Effector CD8-positive, alpha-beta T cell (primary cell): ENCODE results near the gene SEMA4B.

ENCODE experiments used
- DNase-seq: peaks from one replicate; lab custom pipeline; 2025; lab: John Stamatoyannopoulos, UW

The SEMA4B gene

DNA sequence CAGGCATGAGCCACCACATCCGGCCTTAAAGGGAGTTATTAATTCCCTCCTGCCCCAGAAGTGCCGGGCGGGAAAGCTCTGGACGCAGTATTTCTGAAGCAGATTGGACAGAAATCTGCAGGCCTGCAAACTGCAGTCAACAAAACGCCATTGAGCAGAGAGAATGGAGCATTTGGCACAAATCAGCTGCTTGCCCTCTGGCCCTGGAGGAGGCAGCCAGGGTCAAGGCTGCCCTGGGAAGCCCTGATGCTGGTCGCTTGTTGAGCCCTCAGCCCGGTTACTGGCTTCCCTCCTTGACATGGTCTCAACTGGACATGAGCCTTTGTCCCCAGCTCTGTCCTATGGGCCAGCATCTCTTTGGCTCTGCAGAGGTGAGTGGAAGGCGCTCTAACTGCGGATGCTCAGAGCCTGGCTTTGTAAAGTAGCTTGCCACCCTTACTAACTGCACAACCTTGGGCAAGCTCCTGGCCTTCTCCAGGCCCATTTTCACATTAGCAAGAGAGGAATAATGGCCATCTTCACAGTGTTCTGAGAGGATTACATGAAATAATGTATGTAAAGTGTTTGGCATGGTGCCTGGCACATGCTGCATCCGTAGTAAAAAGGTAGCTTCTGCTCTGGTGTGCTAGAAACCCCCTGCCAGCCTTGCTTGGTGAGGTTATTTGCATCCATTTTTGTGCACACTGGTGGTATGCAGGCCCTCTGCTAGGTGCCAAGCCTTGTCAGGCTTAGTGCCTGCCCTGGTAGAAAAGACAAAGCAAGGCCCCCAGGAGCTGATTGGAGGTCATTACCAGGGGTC is 4.1 kb downstream of the SEMA4B start:
- DNase-seq: no peak

DNA sequence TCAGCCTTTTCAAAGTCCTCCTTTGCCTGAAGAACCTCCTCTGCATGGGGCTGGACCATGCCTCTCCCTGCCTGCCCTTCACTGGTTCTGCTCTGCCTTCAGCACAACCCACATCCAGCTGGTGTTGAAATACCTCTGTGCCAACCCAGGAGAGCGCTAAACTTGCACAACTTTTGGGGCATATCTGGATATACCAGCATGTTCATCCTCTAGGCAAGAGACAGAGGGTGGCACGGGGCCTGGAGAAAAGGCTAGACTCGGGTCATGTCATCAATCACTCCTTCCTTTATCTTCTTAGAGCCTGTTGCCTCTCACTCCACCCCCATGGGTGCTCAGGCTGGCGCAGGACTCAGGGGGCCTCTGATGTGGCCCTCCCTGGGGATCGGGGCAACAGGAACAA is 4.8 kb downstream of the SEMA4B start:
- no peak for DNase-seq

DNA sequence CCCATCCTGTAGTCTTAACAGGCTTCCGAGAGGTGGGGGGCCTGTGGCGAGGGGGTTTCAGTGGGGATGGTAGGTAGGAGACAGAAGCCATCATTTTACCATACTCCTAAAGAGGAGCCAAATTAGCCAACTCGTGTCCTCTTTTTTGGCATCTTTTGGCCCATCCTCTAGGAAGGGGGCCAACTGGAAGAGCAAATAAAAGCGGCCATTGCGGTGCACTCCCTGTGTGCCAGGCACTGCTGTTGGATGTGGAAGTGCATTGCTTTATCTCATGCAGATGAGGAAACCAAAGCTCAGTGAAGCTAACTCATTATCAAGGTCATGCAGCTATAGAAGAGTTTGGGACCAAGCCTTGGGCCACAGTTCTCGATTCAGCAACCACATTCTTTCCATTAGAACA is 6.1 kb downstream of the SEMA4B start:
- DNase-seq: no peak

DNA sequence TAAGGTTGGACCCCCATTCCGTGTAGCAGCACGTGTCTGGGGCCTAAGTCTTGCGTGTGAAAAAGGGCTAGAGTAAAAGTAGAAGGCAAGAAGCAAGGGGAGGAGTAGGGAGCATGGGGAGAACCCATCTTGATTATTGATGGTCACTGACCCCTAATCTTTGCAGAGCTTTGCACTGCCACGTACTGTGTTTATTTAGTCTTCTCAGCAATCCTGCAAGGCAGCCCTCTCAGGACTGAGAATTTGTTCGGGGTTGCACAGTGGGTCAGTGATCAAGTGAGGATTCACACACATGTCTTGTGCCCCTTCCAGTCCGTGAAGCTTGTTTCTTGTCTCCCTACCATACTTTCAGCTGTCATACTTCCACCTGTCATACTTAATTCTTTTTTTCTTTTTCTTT is 7.2 kb downstream of the SEMA4B start:
- DNase-seq: no peak

DNA sequence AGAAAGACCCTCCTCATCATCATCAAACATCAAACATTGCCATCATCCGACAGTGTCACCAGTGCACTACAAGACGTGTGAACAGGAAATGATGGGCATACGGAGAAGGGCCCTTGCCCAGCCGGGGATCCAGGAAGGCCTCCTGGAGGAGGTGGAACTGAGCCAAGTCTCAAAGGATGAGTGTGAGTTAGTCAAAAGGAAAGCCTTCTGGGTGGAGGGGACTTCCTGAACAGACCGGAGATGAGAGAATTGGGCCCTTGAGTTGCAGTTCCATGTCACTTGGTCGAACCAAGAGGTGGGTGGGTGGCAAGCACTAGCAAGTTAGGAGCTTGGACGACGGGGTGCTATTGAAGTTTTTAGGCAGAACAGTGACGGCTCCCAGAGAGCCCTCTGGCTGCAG is 8.5 kb downstream of the SEMA4B start:
- no peak for DNase-seq

DNA sequence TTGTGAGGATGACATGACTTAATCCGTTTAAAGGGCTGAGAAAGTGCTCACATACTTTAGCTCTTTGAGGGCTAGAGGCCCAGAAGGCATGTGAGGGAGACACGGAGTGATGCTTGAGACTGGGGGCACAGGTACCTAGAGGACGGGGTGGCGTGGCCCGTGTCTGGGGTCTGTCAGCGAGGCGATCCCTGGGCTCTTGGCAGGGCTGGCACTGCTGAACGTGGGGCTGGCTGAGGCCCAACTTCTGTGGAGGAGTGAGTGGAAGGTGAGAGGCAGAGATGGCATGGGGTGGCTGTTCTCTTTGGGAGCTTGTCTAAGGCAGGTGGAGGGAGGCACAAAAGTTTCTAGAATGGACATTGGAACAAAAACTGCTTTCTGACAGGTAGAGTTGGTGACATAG is 9.5 kb downstream of the SEMA4B start:
- no peak for DNase-seq

DNA sequence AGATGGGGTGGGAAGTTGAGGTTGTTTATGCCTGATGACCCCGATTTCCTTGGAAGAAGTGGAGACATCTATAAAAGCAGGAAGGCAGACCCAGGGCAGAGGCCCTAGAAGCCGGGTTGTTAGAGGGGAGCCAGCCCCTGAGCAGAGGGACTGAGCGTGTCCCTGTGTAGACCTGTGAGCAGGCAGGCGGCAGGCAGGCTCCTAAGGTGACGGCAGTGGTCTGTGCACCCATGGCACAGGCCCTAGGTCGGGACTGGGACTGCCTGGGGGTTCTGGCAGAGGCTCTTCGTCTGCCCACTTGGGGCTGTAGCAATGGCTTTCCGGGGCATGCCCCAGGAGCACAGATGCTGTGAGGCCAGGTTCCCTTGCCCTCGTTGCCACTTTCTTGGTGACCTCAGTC is 9.9 kb downstream of the SEMA4B start:
- no peak for DNase-seq

DNA sequence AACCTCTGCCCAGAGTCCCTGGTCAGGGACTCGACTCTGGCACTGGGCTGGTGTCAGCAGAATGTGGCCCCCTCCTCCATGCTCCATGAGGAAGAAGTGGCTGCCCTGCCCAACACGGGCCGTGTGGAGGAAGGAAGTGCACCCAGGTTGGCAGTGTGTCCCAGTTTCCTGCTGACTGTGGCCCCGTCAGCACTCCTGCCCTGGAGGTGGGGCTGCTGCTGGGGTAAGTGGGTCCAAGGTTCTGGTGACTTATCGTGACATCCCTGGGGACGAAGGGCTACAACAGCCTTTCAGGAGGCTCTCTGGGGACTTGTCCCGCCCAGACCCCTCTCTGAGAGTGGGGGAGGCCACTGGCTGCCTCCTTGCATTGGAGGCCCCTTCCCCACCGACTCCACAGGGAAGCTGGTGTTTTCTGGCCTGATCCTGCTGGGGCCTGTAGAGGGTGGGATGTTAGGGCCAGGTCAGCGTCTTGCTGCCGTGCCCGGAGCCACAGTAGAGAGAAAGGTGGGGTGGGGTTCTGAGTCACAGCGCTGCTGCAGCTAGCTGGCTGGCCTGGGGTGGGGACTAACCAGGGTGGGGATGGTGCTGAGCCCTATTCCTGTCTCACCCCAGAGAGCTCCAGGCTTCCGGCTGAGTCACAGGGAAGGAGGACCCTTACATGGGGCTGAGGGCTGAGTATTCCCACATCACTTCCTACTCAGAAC is 10.5 kb downstream of the SEMA4B start:
- no peak for DNase-seq

DNA sequence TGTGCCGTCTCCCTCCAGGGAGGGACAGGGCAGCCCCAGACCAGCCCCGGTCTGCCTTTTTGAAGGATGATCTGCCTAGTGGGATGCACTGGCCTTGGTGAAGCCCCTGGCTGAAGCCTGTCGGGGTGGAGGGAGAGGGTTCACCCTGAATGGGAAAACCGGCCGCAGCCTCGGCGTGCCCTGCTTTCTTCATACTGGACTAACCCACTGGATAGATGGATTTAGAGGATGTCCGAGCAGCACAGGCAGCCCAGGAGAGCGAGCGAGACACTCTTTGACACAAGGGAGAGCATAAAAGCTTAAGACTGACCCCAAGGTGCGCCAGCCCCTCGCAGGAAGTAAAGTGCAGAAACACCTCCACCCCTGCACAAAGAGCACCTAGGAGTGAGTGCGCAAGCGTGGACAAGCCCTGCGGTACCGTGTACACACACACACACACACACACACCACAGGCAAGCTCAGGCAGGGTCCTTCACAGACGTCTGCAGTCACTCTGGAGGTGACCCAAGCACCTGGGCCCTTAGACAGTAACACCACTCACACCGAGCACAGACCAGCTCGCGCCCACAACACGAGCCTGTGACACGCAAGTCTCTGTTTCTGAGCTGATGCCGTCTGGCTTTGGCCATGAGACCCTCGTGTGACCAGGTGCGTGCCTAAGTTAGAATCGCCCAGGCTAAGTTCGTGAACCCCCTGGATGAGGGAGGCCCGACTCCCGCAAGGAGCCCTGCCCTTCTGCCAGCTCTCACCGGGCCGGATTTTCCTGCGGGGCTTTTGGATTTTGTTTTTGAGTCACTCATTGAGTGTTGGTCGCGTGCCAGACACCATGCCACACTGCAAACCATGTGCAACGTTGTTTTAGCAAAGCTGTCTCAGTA is 11.3 kb downstream of the SEMA4B start:
- DNase-seq: no peak

DNA sequence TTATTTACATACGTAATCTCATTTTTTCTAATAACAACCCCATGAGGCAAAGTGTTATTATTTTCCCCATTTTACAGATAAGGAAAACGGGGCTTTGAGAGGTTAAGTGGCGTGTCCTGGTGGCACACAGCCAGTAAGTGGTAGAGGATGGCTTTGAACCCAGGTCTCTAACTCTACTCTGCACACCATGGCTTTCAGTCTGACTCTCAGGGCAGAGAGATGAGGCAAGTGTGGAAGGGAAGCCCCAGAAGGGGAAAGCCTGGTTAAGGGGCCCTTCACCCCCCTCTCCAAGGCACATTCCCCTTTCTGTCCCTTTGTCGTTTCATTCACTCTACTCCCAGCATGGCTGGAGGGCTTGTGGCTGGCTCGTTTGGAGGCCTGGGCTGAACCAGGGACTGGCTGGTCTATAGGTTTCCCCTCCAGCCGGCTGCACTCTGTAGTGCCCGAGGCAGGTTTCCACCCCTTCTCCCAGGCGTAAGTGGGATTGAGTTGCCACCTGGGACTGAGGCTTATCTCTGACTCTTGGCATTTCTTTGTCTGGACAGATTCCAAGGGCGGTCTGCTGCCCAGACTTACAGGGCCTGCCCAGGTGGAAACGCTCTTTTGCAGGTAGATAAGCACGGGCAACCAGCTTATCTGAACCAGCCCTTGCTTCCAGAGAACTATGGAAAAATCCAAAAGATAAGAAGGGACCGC is 12.1 kb downstream of the SEMA4B start:
- DNase-seq: no peak

DNA sequence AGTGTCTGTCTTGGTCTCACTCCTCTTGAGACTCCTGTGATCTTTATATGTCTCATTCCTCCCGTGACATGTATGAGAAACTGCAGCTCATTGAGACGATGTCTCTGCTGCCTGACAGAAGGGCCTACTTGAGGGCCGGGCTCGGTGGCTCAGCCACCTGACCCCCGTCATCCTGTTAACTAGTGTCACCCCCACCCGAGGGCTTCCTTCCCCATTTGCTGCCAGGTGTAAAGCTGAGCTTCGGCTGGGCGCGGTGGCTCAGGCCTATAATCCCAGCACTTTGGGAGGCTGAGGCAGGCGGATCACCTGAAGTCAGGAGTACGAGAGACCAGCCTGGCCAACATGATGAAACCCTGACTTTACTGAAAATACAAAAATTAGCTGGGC is 12.7 kb downstream of the SEMA4B start:
- DNase-seq: no peak

DNA sequence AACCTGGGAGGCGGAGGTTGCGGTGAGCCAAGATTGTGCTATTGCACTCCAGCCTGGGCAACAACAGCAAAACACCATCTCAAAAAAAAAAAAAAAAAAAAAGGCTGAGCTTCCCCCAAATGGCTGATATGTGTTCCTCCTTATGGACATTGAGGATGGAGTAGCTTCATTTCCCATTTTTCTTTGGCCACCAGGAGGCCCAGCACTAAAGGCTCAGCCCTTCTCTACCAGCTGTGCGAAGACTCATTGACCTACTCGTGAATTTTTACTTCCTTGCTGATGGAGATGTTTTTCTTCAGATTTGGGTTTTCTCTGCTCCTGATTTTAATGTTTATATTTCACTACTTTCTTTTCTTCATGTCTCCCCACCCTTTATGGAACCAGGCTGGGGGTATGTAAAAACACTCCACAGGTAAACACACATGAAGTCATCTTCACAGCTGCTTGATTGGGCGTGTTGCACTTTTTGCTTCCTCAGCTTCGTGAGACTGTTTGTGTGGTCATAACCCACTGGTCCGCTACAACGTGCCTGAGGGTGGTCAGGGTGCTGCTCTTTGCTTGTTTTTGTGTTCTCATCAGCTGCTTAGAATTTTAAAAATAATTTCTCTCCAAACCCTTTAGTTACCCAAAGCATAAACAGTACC is 13.5 kb downstream of the SEMA4B start:
- no peak for DNase-seq

DNA sequence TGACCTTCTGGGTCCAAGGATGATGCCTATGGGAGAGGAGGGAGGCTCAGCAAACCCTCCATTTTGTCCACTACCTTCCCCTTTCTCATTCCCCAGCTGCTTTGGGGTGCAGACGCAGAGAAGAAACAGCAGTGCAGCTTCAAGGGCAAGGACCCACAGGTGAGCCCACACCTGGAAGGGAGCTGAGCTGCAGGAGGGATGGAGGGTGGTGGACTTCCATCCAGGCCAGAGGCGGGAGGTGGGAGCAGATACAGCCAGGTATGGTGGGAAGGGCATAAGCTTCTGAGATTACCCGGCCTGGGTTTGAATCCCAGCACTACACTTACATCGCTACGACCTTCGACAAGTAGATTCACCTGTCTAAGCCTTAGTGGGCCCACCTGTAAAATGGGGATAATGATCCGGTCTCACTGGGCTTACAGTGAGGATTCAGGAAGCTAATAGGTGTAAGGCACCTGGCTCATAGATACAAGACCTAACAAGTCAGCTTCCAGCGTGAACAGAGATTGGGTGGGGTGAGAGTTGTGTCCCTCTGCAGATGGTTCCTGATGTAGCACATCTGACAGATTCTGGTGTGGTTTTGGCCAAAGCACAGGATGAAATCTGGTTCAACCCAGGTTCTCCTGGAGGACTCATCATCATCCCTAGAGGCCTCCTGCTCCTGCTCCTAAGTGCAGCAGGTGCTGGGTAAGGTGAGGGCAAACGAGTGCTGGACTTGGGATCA is 16.7 kb downstream of the SEMA4B start:
- no peak for DNase-seq

DNA sequence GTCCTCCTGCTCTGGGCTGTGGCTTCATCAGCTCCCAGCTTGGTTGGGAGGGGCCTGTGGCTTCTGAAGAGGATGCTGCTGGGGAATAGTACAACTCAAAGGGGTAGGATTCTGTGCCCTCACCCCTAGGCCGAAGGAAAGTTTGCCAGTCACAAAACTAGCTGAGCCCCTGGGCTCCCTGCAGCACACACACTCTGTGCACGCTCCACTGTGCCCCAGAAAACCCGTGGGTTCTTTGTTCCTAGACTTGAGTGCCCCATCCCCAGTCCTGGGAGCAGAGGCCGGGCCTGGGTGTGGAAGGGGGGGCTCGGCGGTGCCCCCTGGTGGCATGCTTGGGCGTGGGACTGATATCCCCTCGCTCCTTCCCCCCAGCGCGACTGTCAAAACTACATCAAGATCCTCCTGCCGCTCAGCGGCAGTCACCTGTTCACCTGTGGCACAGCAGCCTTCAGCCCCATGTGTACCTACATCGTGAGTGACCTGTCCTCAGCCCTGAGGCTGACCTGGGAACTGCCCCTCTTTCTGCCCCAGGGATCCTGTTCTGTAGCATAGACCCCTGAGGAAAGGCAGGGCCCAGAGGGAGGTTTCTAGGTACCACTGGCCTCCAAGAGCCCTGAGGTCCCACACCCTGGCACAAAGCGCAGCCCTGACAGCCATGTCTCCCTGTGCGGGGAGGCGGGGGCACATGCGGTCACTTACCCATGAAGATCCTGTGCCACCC is 18.5 kb downstream of the SEMA4B start:
- DNase-seq: peak; percentile 51

DNA sequence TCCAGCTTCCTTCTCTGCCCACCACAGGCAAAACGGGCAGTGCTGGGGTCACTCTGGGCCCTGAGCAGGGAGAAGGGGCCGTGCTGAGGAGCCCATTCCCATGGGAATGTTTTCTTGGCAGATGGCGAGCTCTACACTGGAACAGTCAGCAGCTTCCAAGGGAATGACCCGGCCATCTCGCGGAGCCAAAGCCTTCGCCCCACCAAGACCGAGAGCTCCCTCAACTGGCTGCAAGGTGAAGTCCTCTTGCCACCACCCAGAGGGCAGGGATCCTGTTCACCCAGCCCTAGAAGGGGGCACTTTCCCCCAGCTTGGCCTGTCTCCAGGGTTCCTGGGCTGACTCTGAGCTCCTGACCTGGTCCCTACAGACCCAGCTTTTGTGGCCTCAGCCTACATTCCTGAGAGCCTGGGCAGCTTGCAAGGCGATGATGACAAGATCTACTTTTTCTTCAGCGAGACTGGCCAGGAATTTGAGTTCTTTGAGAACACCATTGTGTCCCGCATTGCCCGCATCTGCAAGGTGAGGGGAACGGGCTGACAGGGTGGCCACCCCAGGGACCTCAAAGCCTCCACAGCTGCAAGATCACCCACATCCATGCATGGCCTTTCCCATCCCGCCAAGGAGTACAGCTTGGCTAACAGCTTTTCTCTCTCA is 20.2 kb downstream of the SEMA4B start:
- DNase-seq: no peak

DNA sequence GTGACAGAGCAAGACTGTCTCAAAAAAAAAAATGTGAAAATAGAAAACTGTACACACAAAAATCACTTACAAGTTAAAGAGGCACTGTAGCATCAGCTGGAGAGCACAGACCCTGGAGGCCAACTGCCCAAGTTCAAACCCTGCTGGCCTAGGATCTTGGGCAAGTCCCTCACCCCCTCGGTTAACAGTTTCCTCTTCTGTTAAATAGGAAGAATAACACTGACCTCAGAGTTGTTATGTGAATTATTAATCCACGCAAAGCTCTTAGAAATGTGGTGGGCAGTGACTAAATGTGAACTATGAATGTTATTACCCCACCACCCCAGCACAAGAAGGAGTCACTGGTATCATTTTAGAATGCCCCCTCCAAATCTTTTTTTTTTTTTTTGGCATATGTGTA is 21.4 kb downstream of the SEMA4B start:
- no peak for DNase-seq

DNA sequence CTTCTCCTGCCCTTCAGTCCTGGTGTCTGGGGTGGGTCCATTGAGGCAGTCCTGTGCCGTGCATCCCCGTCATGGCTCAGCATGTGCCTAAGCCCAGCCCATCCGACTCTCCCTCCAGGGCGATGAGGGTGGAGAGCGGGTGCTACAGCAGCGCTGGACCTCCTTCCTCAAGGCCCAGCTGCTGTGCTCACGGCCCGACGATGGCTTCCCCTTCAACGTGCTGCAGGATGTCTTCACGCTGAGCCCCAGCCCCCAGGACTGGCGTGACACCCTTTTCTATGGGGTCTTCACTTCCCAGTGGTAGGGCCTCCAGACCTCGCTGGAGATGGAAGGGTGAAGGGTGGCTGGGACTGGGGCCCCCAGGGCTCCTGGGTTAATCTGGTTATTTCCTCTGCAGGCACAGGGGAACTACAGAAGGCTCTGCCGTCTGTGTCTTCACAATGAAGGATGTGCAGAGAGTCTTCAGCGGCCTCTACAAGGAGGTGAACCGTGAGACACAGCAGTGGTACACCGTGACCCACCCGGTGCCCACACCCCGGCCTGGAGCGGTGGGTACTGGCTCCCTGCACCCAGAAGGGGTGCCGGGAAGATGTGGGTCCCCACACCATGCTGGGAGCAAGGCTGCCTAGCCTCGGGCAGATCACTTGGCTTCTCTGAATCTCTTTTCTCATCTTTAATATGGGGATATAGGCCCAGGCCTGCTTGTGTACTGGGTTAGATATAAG is 22.5 kb downstream of the SEMA4B start:
- DNase-seq: no peak

DNA sequence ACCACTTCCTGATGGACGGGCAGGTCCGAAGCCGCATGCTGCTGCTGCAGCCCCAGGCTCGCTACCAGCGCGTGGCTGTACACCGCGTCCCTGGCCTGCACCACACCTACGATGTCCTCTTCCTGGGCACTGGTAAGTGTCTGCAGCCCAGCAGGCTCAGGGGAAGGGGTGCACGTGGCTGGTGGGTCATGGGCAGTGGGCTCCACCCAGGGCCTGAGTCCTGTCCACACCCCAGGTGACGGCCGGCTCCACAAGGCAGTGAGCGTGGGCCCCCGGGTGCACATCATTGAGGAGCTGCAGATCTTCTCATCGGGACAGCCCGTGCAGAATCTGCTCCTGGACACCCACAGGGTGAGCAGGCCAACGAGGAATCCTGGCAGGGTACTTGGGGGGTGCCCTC is 23.9 kb downstream of the SEMA4B start:
- no peak for DNase-seq
